ENCODE results near the gene UCK2. TPM values are rescaled to one million over a fixed set of nuclear protein-coding genes. Genes with fewer than 3 reads are reported as not detected.

Gene UCK2
- total RNA-seq, 2 experiments from 2014 or later = 15.0 to 15.3 TPM

GRCh38 chr1:165884009-165884689 is 56.7 kb downstream of the UCK2 start:
- Mint-ChIP-seq H3K36me3 (peaks cover 4% of the 10 kb centered on the region), H3K4me3 (no peak overlapping the region), H3K9me3 (no peaks in the 10 kb centered on the region), H3K27ac (no peak overlapping the region), H3K4me1 (peaks cover 24% of the 10 kb centered on the region), H3K27me3 (no peaks in the 10 kb centered on the region)
- no peak for DNase-seq
- POLR2A ChIA-PET = no interaction called here
- ATAC-seq (ENCODE audit: low read depth) = no peak

- Mint-ChIP-seq H3K27ac (no peak overlapping the region), H3K4me3 (no peak overlapping the region), H3K36me3 (peaks cover 2% of the 10 kb centered on the region), H3K4me1 (peaks cover 21% of the 10 kb centered on the region), H3K27me3 (no peaks in the 10 kb centered on the region), H3K9me3 (no peaks in the 10 kb centered on the region)
- DNase-seq (no peak), ATAC-seq (ENCODE audit: low read depth) (no peak)
- POLR2A ChIA-PET = no interaction called here
These were observed 57.4 kb downstream of the UCK2 start for GRCh38 chr1:165884690-165885304.

- Mint-ChIP-seq H3K4me1 (peaks cover 16% of the 10 kb centered on the region), H3K36me3 (peaks cover 2% of the 10 kb centered on the region), H3K4me3 (no peak overlapping the region), H3K27me3 (no peaks in the 10 kb centered on the region), H3K27ac (no peak overlapping the region), H3K9me3 (no peaks in the 10 kb centered on the region)
- ATAC-seq (ENCODE audit: low read depth) (no peak), DNase-seq (no peak)
- POLR2A ChIA-PET = no interaction called here
These were observed 57.9 kb downstream of the UCK2 start for GRCh38 chr1:165885305-165885694.

- peaks cover 3% of the 10 kb centered on the region for H3K36me3 Mint-ChIP-seq
- peaks cover 14% of the 10 kb centered on the region for H3K4me1 Mint-ChIP-seq
- no peaks in the 10 kb centered on the region for H3K9me3 Mint-ChIP-seq
- no peak overlapping the region for H3K4me3 Mint-ChIP-seq
- DNase-seq (no peak), ATAC-seq (ENCODE audit: low read depth) (no peak)
- no peak overlapping the region for H3K27ac Mint-ChIP-seq
- H3K27me3 Mint-ChIP-seq = no peaks in the 10 kb centered on the region
- POLR2A ChIA-PET = no interaction called here
These were observed 58.8 kb downstream of the UCK2 start for GRCh38 chr1:165886193-165886592.

GRCh38 chr1:165886983-165887382 is 59.6 kb downstream of the UCK2 start:
- POLR2A ChIA-PET = no interaction called here
- no peaks in the 10 kb centered on the region for H3K9me3 Mint-ChIP-seq
- no peak for DNase-seq

GRCh38 chr1:165887877-165888551 is 60.6 kb downstream of the UCK2 start:
- H3K4me3 Mint-ChIP-seq = no peak overlapping the region
- ATAC-seq (ENCODE audit: low read depth) (no peak), DNase-seq (no peak)
- peaks cover 18% of the 10 kb centered on the region for H3K4me1 Mint-ChIP-seq
- H3K36me3 Mint-ChIP-seq = peaks cover 13% of the 10 kb centered on the region
- POLR2A ChIA-PET = interaction anchor here (0.7 kb wide), 1 partner anchor 119 kb away, joined by 4 read pairs; the partner anchor contains the start of gene TMCO1
- no peaks in the 10 kb centered on the region for H3K9me3 Mint-ChIP-seq
- no peak overlapping the region for H3K27ac Mint-ChIP-seq
- H3K27me3 Mint-ChIP-seq = no peaks in the 10 kb centered on the region

More at GRCh38 chr1:165886983-165887382, 59.6 kb downstream of the UCK2 start:
- Mint-ChIP-seq H3K27me3 (no peaks in the 10 kb centered on the region), H3K36me3 (peaks cover 6% of the 10 kb centered on the region), H3K27ac (no peak overlapping the region), H3K4me3 (no peak overlapping the region), H3K4me1 (peaks cover 17% of the 10 kb centered on the region)
- no peak for ATAC-seq (ENCODE audit: low read depth)

- ATAC-seq (ENCODE audit: low read depth) = no peak
- Mint-ChIP-seq H3K36me3 (peaks cover 12% of the 10 kb centered on the region), H3K4me3 (no peak overlapping the region), H3K27me3 (no peaks in the 10 kb centered on the region), H3K9me3 (no peaks in the 10 kb centered on the region), H3K4me1 (peaks cover 15% of the 10 kb centered on the region), H3K27ac (no peak overlapping the region)
- no peak for DNase-seq
- POLR2A ChIA-PET = interaction anchor here (0.7 kb wide), 1 partner anchor 120 kb away, joined by 4 read pairs; the partner anchor contains the start of gene TMCO1
These were observed 61.1 kb downstream of the UCK2 start for GRCh38 chr1:165888552-165888920.

GRCh38 chr1:165890684-165891083 is 63.3 kb downstream of the UCK2 start:
- Mint-ChIP-seq H3K4me1 (peaks cover 11% of the 10 kb centered on the region), H3K4me3 (no peak overlapping the region), H3K27ac (no peak overlapping the region), H3K9me3 (no peaks in the 10 kb centered on the region), H3K36me3 (peaks cover 12% of the 10 kb centered on the region), H3K27me3 (no peaks in the 10 kb centered on the region)
- ATAC-seq (ENCODE audit: low read depth) (no peak), DNase-seq (no peak)
- POLR2A ChIA-PET = no interaction called here

GRCh38 chr1:165891111-165891860 is 63.9 kb downstream of the UCK2 start:
- no peak overlapping the region for H3K27ac Mint-ChIP-seq
- DNase-seq = no peak
- H3K36me3 Mint-ChIP-seq = peaks cover 12% of the 10 kb centered on the region
- ATAC-seq (ENCODE audit: low read depth) = no peak
- H3K9me3 Mint-ChIP-seq = no peaks in the 10 kb centered on the region
- no peak overlapping the region for H3K4me3 Mint-ChIP-seq
- peaks cover 11% of the 10 kb centered on the region for H3K4me1 Mint-ChIP-seq
- H3K27me3 Mint-ChIP-seq = no peaks in the 10 kb centered on the region
- POLR2A ChIA-PET = no interaction called here

- POLR2A ChIA-PET = no interaction called here
- Mint-ChIP-seq H3K27ac (no peak overlapping the region), H3K36me3 (peaks cover 12% of the 10 kb centered on the region), H3K4me3 (no peak overlapping the region), H3K27me3 (no peaks in the 10 kb centered on the region), H3K9me3 (no peaks in the 10 kb centered on the region), H3K4me1 (peaks cover 16% of the 10 kb centered on the region)
- DNase-seq (no peak), ATAC-seq (ENCODE audit: low read depth) (no peak)
These were observed 65.5 kb downstream of the UCK2 start for GRCh38 chr1:165892935-165893334.

- H3K27me3 Mint-ChIP-seq = no peaks in the 10 kb centered on the region
- H3K27ac Mint-ChIP-seq = no peak overlapping the region
- POLR2A ChIA-PET = no interaction called here
- ATAC-seq (ENCODE audit: low read depth) (no peak), DNase-seq (no peak)
- H3K4me3 Mint-ChIP-seq = no peak overlapping the region
- peaks cover 12% of the 10 kb centered on the region for H3K36me3 Mint-ChIP-seq
- no peaks in the 10 kb centered on the region for H3K9me3 Mint-ChIP-seq
- H3K4me1 Mint-ChIP-seq = peaks cover 16% of the 10 kb centered on the region
These were observed 66.1 kb downstream of the UCK2 start for GRCh38 chr1:165893507-165893906.

GRCh38 chr1:165894591-165894990 is 67.2 kb downstream of the UCK2 start:
- peaks cover 12% of the 10 kb centered on the region for H3K36me3 Mint-ChIP-seq
- no peaks in the 10 kb centered on the region for H3K27me3 Mint-ChIP-seq
- ATAC-seq (ENCODE audit: low read depth) = no peak
- DNase-seq = no peak
- H3K4me3 Mint-ChIP-seq = no peak overlapping the region
- POLR2A ChIA-PET = no interaction called here
- no peak overlapping the region for H3K27ac Mint-ChIP-seq
- H3K4me1 Mint-ChIP-seq = peaks cover 16% of the 10 kb centered on the region
- H3K9me3 Mint-ChIP-seq = no peaks in the 10 kb centered on the region

GRCh38 chr1:165895451-165895871 is 68.0 kb downstream of the UCK2 start:
- peaks cover 20% of the 10 kb centered on the region for H3K4me1 Mint-ChIP-seq
- POLR2A ChIA-PET = no interaction called here
- no peaks in the 10 kb centered on the region for H3K27me3 Mint-ChIP-seq
- no peaks in the 10 kb centered on the region for H3K9me3 Mint-ChIP-seq
- DNase-seq (no peak), ATAC-seq (ENCODE audit: low read depth) (no peak)
- no peak overlapping the region for H3K27ac Mint-ChIP-seq
- no peak overlapping the region for H3K4me3 Mint-ChIP-seq
- H3K36me3 Mint-ChIP-seq = peaks cover 12% of the 10 kb centered on the region

All from activated naive CD8-positive, alpha-beta T cell treated with anti-CD3 and anti-CD28 coated beads, Interleukin-2, amount 10 ng/mL, durations not matched to agents 7 days and 5 days (primary cell).